A673 (cell line): ENCODE measurements around the gene HILPDA. TPM values are rescaled to one million over a fixed set of nuclear protein-coding genes. Genes with fewer than 3 reads are reported as not detected.

Experiments
- BruUV-seq: library from RNA; stranded (reverse); fragments of 400-500 nt; replicated peaks from 2 replicates; lab custom pipeline; 2021; lab: Mats Ljungman, UMichigan
- CTCF ChIA-PET: fragments of 300-600 bp; sonication (Branson Sonifier 250); formaldehyde crosslinking; loops from one replicate; lab custom pipeline; 2022; ENCODE audit warnings: antibody characterized with exemption; lab: Charles Lee
- POLR2A ChIA-PET: fragments of 300-600 bp; sonication (Branson Sonifier 250); formaldehyde crosslinking; loops from one replicate; lab custom pipeline; 2022; ENCODE audit warnings: antibody characterized with exemption; ENCODE audit not compliant: low non-redundant PET; lab: Charles Lee
- DNase-seq: peaks from one replicate; pipeline ENCODE4 v3.0.0-alpha.2; 2015; ENCODE audit warnings: low spot score
- H3K27ac ChIP-seq: fragments of 200-600 bp; sonication (generic); 2 replicates; pipeline ENCODE4 v1.5.1; 2016; ENCODE audit warnings: mixed run types, low read depth, mild to moderate bottlenecking, mixed read lengths, antibody characterized with exemption, low read length; ENCODE audit not compliant: poor library complexity, severe bottlenecking
- H3K27me3 ChIP-seq: fragments of 200-600 bp; sonication (generic); replicated peaks from 2 replicates; pipeline ENCODE4 v1.6.1; 2017; ENCODE audit warnings: mixed run types, low read depth, mild to moderate bottlenecking, mixed read lengths, antibody characterized with exemption, low read length; ENCODE audit not compliant: insufficient read depth, poor library complexity
- H3K36me3 ChIP-seq: fragments of 200-600 bp; sonication (generic); 2 replicates; pipeline ENCODE4 v1.6.1; 2016; ENCODE audit warnings: mixed run types, mild to moderate bottlenecking, mixed read lengths, antibody characterized with exemption, low read length; ENCODE audit not compliant: insufficient read depth, poor library complexity, severe bottlenecking
- H3K4me1 ChIP-seq: fragments of 200-600 bp; sonication (generic); 2 replicates; pipeline ENCODE4 v1.6.1; 2017; ENCODE audit warnings: mixed run types, mild to moderate bottlenecking, mixed read lengths, antibody characterized with exemption, low read length; ENCODE audit not compliant: insufficient read depth, poor library complexity, severe bottlenecking
- H3K4me3 ChIP-seq: fragments of 200-600 bp; sonication (generic); 2 replicates; pipeline ENCODE4 v1.5.1; 2016; ENCODE audit warnings: low read depth, mixed run types, mild to moderate bottlenecking, mixed read lengths, low read length; ENCODE audit not compliant: poor library complexity, severe bottlenecking
- H3K9me3 ChIP-seq: fragments of 200-600 bp; sonication (generic); 2 replicates; pipeline ENCODE4 v1.6.1; 2016; ENCODE audit warnings: mixed run types, low read depth, mild to moderate bottlenecking, mixed read lengths, antibody characterized with exemption, low read length; ENCODE audit not compliant: poor library complexity, severe bottlenecking
- EZH2 ChIP-seq: fragments of 200-600 bp; sonication (generic); IDR thresholded peaks from 2 replicates; pipeline ENCODE4 v1.6.1; 2017; ENCODE audit warnings: borderline replicate concordance, low read depth, mild to moderate bottlenecking, mixed read lengths, antibody characterized with exemption, low read length; ENCODE audit not compliant: poor library complexity, severe bottlenecking
- intact Hi-C: fragments of 100-400 bp; cut with micrococcal nuclease; formaldehyde crosslinking; loops from one replicate; pipeline ENCODE4 v1.10.0; 2022; ENCODE audit not compliant: unreplicated experiment
- total RNA-seq: library from RNA; stranded (reverse); gene quantifications from 2 replicates; pipeline ENCODE4 v1.2.3, GENCODE V29; 2021
- TF ChIP-seq, protein P1 (sequence below): fragments of 300-800, 200-600 bp; sonication (generic); conservative IDR thresholded peaks from 2 replicates; pipeline ENCODE4 v1.5.1; 2017; ENCODE audit warnings: low read depth, mild to moderate bottlenecking, antibody characterized with exemption, low read length, moderate library complexity, mixed read lengths

Gene HILPDA
- total RNA-seq, 1 experiment from 2014 or later: 36.1 TPM

DNA sequence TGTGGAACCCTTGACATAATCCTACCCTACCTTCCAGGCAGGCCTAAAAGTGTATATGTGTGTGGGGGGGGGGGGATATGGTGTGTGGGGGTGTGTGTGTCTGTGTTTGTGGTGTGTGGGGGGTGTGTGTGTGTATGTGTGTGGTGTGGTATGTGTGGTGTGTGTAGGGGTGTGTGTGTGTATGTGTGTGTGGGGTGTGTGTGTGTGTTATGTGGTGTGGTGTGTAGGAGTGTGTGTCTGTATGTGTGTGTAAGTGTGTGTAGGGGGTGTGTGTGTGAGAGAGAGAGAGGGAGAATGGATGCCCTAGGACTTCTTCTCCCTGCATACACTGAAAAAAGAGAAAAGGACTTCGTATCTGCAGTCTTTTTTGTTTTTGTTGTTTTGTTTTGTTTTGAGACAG lies 33.6 kb upstream of the HILPDA start:
- no peak for DNase-seq
- Histone ChIP-seq H3K27ac (no peak overlapping the region), H3K9me3 (no peaks in the 10 kb centered on the region), H3K36me3 (no peaks in the 10 kb centered on the region), H3K4me3 (no peak overlapping the region), H3K4me1 (no peaks in the 10 kb centered on the region), H3K27me3 (no peaks in the 10 kb centered on the region)
- no TSS peak for BruUV-seq
- POLR2A ChIA-PET: no interaction called here
- intact Hi-C loops: loop anchor here (10.0 kb wide), 1 partner anchor 253 kb away; the partner anchor contains the start of gene GARIN1A
- TF ChIP-seq, protein P1, sequence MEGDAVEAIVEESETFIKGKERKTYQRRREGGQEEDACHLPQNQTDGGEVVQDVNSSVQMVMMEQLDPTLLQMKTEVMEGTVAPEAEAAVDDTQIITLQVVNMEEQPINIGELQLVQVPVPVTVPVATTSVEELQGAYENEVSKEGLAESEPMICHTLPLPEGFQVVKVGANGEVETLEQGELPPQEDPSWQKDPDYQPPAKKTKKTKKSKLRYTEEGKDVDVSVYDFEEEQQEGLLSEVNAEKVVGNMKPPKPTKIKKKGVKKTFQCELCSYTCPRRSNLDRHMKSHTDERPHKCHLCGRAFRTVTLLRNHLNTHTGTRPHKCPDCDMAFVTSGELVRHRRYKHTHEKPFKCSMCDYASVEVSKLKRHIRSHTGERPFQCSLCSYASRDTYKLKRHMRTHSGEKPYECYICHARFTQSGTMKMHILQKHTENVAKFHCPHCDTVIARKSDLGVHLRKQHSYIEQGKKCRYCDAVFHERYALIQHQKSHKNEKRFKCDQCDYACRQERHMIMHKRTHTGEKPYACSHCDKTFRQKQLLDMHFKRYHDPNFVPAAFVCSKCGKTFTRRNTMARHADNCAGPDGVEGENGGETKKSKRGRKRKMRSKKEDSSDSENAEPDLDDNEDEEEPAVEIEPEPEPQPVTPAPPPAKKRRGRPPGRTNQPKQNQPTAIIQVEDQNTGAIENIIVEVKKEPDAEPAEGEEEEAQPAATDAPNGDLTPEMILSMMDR: no peak
- no peak for TF ChIP-seq EZH2
- CTCF ChIA-PET: interaction anchor here (0.8 kb wide), 1 partner anchor 669 kb away, joined by 3 read pairs; no protein-coding TSS in a partner anchor

DNA sequence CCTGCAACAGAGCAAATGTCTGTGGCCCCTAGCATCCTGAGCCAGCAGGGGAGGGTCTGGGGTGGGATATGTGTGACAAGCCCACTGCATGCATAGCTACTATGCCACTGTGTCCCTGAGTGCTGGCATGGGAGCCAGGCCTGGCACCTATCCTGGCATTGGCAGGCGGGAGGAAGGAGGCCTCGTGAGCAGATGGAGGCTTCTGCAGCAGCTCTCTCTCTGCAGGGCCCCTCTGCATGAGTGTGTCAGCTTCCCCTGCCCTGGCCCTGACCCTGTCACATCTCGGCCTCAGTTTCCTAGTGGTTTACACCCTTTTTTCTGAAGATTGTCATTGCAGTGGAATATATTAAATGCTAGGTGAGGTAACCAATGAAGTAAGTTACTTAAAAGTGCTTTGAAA lies 32.8 kb upstream of the HILPDA start:
- no peak for DNase-seq
- BruUV-seq: no TSS peak
- no peaks in the 10 kb centered on the region for H3K9me3 ChIP-seq
- intact Hi-C loops: loop anchor here (10.0 kb wide), 1 partner anchor 252 kb away; the partner anchor contains the start of gene GARIN1A
- ChIA-PET POLR2A (no interaction called here), CTCF (interaction anchor here (0.8 kb wide), 1 partner anchor 668 kb away, joined by 3 read pairs; no protein-coding TSS in a partner anchor)
- no peak overlapping the region for H3K4me3 ChIP-seq
- no peak overlapping the region for H3K27ac ChIP-seq
- H3K36me3 ChIP-seq: no peaks in the 10 kb centered on the region
- no peaks in the 10 kb centered on the region for H3K4me1 ChIP-seq
- TF ChIP-seq, protein P1: no peak
- no peak for TF ChIP-seq EZH2
- no peaks in the 10 kb centered on the region for H3K27me3 ChIP-seq

DNA sequence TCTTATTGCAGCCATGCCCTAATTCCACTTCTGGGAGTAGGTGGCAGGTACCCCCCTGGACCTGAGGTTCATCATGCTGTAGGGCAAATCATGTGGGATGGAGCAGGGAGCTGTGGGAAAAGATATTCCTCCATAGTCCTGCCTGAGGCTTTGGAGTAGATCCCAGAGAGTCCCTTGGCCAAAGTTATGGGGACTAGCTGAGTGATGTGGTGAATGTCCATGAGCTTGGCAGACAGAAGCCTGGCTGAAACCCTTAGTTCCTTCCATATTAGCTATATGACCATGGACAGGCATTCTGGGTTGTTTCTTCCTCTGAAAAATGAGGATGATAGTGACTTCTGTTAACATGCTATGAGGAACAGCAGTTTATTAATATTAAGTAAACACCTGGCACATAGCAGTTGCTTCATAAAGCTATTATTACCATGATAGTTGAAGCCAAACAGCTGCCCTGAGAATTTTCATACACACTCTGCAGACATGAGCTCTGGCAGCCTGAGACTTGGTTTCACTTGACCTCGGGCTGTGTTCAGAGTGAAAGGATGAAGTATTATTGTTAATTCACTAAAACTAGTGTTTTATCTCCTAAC lies 30.9 kb upstream of the HILPDA start:
- intact Hi-C loops: loop anchor here (1.0 to 10.0 kb wide), 3 partner anchors 26 to 788 kb away; partner anchors contain the start of gene GARIN1A
- TF ChIP-seq EZH2: no peak
- TF ChIP-seq, protein P1: no peak
- no peak overlapping the region for H3K27ac ChIP-seq
- H3K4me3 ChIP-seq: no peak overlapping the region
- POLR2A ChIA-PET: interaction anchor here (0.6 kb wide), 1 partner anchor 664 kb away, joined by 3 read pairs; no protein-coding TSS in a partner anchor
- no peaks in the 10 kb centered on the region for H3K4me1 ChIP-seq
- no peaks in the 10 kb centered on the region for H3K36me3 ChIP-seq
- no TSS peak for BruUV-seq
- H3K27me3 ChIP-seq: no peaks in the 10 kb centered on the region
- CTCF ChIA-PET: interaction anchor here (1.4 to 1.5 kb wide), 2 partner anchors 35 to 77 kb away, joined by 4 to 5 read pairs; no protein-coding TSS in a partner anchor
- no peaks in the 10 kb centered on the region for H3K9me3 ChIP-seq
- DNase-seq: no peak
